Hepatocyte (in vitro differentiated cells): ENCODE results near the gene UPF1. TPM values are rescaled to one million over a fixed set of nuclear protein-coding genes. Genes with fewer than 3 reads are reported as not detected.

Experiments used
- DNase-seq: peaks from one replicate; pipeline ENCODE4 v3.0.0-alpha.2; 2016; ENCODE audit warnings: low spot score
- H2AFZ ChIP-seq: fragments of 200-600 bp; sonication (generic); 2 replicates; pipeline ENCODE4 v1.6.0; 2016; ENCODE audit warnings: antibody characterized with exemption, mild to moderate bottlenecking
- H3K27ac ChIP-seq: fragments of 200-600 bp; sonication (generic); 2 replicates; pipeline ENCODE4 v1.5.1; 2016; ENCODE audit warnings: mild to moderate bottlenecking
- H3K27me3 ChIP-seq: fragments of 200-600 bp; sonication (generic); 2 replicates; pipeline ENCODE4 v1.6.1; 2016
- H3K36me3 ChIP-seq: fragments of 200-600 bp; sonication (generic); replicated peaks from 2 replicates; pipeline ENCODE4 v1.5.1; 2016; ENCODE audit warnings: low read depth; ENCODE audit not compliant: insufficient read depth
- H3K4me1 ChIP-seq: fragments of 200-600 bp; sonication (generic); 2 replicates; pipeline ENCODE4 v1.5.1; 2016; ENCODE audit warnings: mild to moderate bottlenecking, moderate library complexity; ENCODE audit not compliant: insufficient read depth
- H3K4me2 ChIP-seq: fragments of 200-600 bp; sonication (generic); 2 replicates; pipeline ENCODE4 v1.6.0; 2016
- H3K4me3 ChIP-seq: fragments of 200-600 bp; sonication (generic); 2 replicates; pipeline ENCODE4 v1.5.1; 2016; ENCODE audit warnings: mild to moderate bottlenecking
- H3K79me2 ChIP-seq: fragments of 200-600 bp; sonication (generic); 2 replicates; pipeline ENCODE4 v1.6.0; 2017; ENCODE audit warnings: mild to moderate bottlenecking
- H3K9me2 ChIP-seq: fragments of 200-600 bp; sonication (generic); replicated peaks from 2 replicates; pipeline ENCODE4 v1.6.0; 2017; ENCODE audit warnings: mild to moderate bottlenecking; ENCODE audit not compliant: insufficient read depth
- H3K9me3 ChIP-seq: fragments of 200-600 bp; sonication (generic); 2 replicates; pipeline ENCODE4 v1.5.1; 2016; ENCODE audit warnings: low read depth, mild to moderate bottlenecking
- H4K20me1 ChIP-seq: fragments of 200-600 bp; sonication (generic); 2 replicates; pipeline ENCODE4 v1.6.0; 2016; ENCODE audit warnings: mild to moderate bottlenecking; ENCODE audit not compliant: insufficient read depth, poor library complexity, severe bottlenecking
- CTCF ChIP-seq: fragments of 200-600 bp; sonication (generic); IDR thresholded peaks from 2 replicates; pipeline ENCODE4 v1.5.1; 2016; ENCODE audit warnings: antibody characterized with exemption, mild to moderate bottlenecking; ENCODE audit not compliant: poor library complexity
- EZH2 ChIP-seq: fragments of 200-600 bp; sonication (generic); IDR thresholded peaks from 2 replicates; pipeline ENCODE4 v1.6.1; 2016; ENCODE audit warnings: antibody characterized with exemption, mild to moderate bottlenecking, borderline replicate concordance
- EZH2phosphoT487 ChIP-seq: fragments of 200-600 bp; sonication (generic); IDR thresholded peaks from one replicate; pipeline ENCODE4 v1.6.1; 2018; ENCODE audit warnings: antibody characterized with exemption, mild to moderate bottlenecking, low read depth, moderate library complexity; ENCODE audit not compliant: unreplicated experiment, severe bottlenecking
- WGBS: methylation state at CpG from one replicate; pipeline ENCODE4 v1.1.6; 2016; ENCODE audit warnings: low lambda C conversion rate; ENCODE audit errors: missing lambda C conversion rate; 5-methylcytosine and 5-hydroxymethylcytosine counted together
- polyA plus RNA-seq: library from polyadenylated mRNA; unstranded; fragments of >200 nt; fragmentation: Nextera tagmentation; extraction: Ambion mirVana; gene quantifications from 2 replicates; pipeline ENCODE4 v1.2.1, GENCODE V29; 2016
- total RNA-seq: library from RNA; depleted of rRNA; stranded (reverse); fragments of >200 nt; gene quantifications from 2 replicates; pipeline ENCODE4 v1.2.3, GENCODE V29; 2014

Gene UPF1
- total and polyA plus RNA-seq, 2 experiments from 2014 or later: 27.0 to 47.2 TPM

- no peaks in the 10 kb centered on the region for H3K9me3 ChIP-seq
- no peaks in the 10 kb centered on the region for H3K79me2 ChIP-seq
- peaks cover 60% of the 10 kb centered on the region for H3K27me3 ChIP-seq
- no peaks in the 10 kb centered on the region for H4K20me1 ChIP-seq
- no peaks in the 10 kb centered on the region for H3K9me2 ChIP-seq
- WGBS: 80% methylated on average over 3 of the region's 3 CpGs
- H3K36me3 ChIP-seq: no peaks in the 10 kb centered on the region
- peaks cover 22% of the 10 kb centered on the region for H3K4me1 ChIP-seq
- H2AFZ ChIP-seq: no peak overlapping the region
- no peak overlapping the region for H3K4me2 ChIP-seq
- H3K4me3 ChIP-seq: no peak overlapping the region
- DNase-seq: no peak
- TF ChIP-seq CTCF (no peak), EZH2phosphoT487 (no peak), EZH2 (no peak)
- H3K27ac ChIP-seq: no peak overlapping the region
Measured at GRCh38 chr19:18792661-18793060, 39.1 kb upstream of the UPF1 start.

- Histone ChIP-seq H4K20me1 (no peaks in the 10 kb centered on the region), H3K27ac (no peak overlapping the region), H3K27me3 (peaks cover 52% of the 10 kb centered on the region), H3K9me2 (no peaks in the 10 kb centered on the region), H3K9me3 (no peaks in the 10 kb centered on the region), H2AFZ (no peak overlapping the region), H3K36me3 (no peaks in the 10 kb centered on the region), H3K4me3 (no peak overlapping the region), H3K79me2 (no peaks in the 10 kb centered on the region), H3K4me2 (no peak overlapping the region), H3K4me1 (peaks cover 22% of the 10 kb centered on the region)
- no peak for DNase-seq
- 81% methylated on average over 12 of the region's 13 CpGs for WGBS
- TF ChIP-seq EZH2phosphoT487: no peak
- no peak for TF ChIP-seq CTCF
- no peak for TF ChIP-seq EZH2
Measured at GRCh38 chr19:18793144-18794028, 38.4 kb upstream of the UPF1 start.

- Histone ChIP-seq H3K9me2 (no peaks in the 10 kb centered on the region), H3K36me3 (no peaks in the 10 kb centered on the region), H3K4me3 (no peak overlapping the region), H4K20me1 (no peaks in the 10 kb centered on the region), H2AFZ (no peak overlapping the region), H3K9me3 (no peaks in the 10 kb centered on the region), H3K79me2 (no peaks in the 10 kb centered on the region), H3K27ac (no peak overlapping the region), H3K4me1 (peaks cover 20% of the 10 kb centered on the region), H3K27me3 (peaks cover 47% of the 10 kb centered on the region), H3K4me2 (no peak overlapping the region)
- no peak for DNase-seq
- TF ChIP-seq EZH2phosphoT487: no peak
- TF ChIP-seq CTCF: no peak
- no peak for TF ChIP-seq EZH2
- 76% methylated on average over 5 of the region's 5 CpGs for WGBS
Measured at GRCh38 chr19:18794029-18794313, 37.8 kb upstream of the UPF1 start.
